ENCODE data around the gene OR9Q2. TPM values are rescaled to one million over a fixed set of nuclear protein-coding genes. Genes with fewer than 3 reads are reported as not detected.

The OR9Q2 gene
- total and polyA plus RNA-seq, 2 of the 13 experiments (the other 11 are each of a cell fraction or from before 2014, with no cell fraction given) = not detected

GRCh38 chr11:58165504-58166106 is 23.3 kb upstream of the OR9Q2 start (continued):
- TF ChIP-seq, protein P1, sequence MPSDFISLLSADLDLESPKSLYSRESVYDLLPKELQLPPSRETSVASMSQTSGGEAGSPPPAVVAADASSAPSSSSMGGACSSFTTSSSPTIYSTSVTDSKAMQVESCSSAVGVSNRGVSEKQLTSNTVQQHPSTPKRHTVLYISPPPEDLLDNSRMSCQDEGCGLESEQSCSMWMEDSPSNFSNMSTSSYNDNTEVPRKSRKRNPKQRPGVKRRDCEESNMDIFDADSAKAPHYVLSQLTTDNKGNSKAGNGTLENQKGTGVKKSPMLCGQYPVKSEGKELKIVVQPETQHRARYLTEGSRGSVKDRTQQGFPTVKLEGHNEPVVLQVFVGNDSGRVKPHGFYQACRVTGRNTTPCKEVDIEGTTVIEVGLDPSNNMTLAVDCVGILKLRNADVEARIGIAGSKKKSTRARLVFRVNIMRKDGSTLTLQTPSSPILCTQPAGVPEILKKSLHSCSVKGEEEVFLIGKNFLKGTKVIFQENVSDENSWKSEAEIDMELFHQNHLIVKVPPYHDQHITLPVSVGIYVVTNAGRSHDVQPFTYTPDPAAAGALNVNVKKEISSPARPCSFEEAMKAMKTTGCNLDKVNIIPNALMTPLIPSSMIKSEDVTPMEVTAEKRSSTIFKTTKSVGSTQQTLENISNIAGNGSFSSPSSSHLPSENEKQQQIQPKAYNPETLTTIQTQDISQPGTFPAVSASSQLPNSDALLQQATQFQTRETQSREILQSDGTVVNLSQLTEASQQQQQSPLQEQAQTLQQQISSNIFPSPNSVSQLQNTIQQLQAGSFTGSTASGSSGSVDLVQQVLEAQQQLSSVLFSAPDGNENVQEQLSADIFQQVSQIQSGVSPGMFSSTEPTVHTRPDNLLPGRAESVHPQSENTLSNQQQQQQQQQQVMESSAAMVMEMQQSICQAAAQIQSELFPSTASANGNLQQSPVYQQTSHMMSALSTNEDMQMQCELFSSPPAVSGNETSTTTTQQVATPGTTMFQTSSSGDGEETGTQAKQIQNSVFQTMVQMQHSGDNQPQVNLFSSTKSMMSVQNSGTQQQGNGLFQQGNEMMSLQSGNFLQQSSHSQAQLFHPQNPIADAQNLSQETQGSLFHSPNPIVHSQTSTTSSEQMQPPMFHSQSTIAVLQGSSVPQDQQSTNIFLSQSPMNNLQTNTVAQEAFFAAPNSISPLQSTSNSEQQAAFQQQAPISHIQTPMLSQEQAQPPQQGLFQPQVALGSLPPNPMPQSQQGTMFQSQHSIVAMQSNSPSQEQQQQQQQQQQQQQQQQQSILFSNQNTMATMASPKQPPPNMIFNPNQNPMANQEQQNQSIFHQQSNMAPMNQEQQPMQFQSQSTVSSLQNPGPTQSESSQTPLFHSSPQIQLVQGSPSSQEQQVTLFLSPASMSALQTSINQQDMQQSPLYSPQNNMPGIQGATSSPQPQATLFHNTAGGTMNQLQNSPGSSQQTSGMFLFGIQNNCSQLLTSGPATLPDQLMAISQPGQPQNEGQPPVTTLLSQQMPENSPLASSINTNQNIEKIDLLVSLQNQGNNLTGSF (CRISPR knock-in tag; IDR thresholded peaks at IDR 0.05) = no peak
- TF ChIP-seq ZHX2 (IDR thresholded peaks at IDR 0.05; ENCODE audit: low read depth) (no peak), ZHX2 (CRISPR knock-in tag; IDR thresholded peaks at IDR 0.05; ENCODE audit: borderline replicate concordance) (no peak; the same call in 1 of the 2 replicates), ZNF326 (CRISPR knock-in tag; IDR thresholded peaks at IDR 0.05; ENCODE audit: borderline replicate concordance) (no peak), SETDB1 (CRISPR knock-in tag; IDR thresholded peaks at IDR 0.05; ENCODE audit: borderline replicate concordance) (no peak), HDAC6 (IDR thresholded peaks at IDR 0.05; ENCODE audit: low read depth, low read length) (no peak), SNRNP70 (IDR thresholded peaks at IDR 0.05; ENCODE audit: low read depth, low read length) (no peak), NFYB (CRISPR knock-in tag; IDR thresholded peaks at IDR 0.05) (no peak), ZNF816 (CRISPR knock-in tag; IDR thresholded peaks at IDR 0.05; ENCODE audit: borderline replicate concordance) (no peak), HNRNPK (IDR thresholded peaks at IDR 0.05; ENCODE audit: low read depth, low read length, poor library complexity, severe bottlenecking) (no peak), ZNF446 (CRISPR knock-in tag; IDR thresholded peaks at IDR 0.05) (no peak), GABPA (IDR thresholded peaks at IDR 0.05; ENCODE audit: low read depth, low read length) (no peak), GABPA (CRISPR knock-in tag; IDR thresholded peaks at IDR 0.05; ENCODE audit: low read depth) (no peak), ZNF17 (CRISPR knock-in tag; IDR thresholded peaks at IDR 0.05) (no peak), KLF9 (CRISPR knock-in tag; IDR thresholded peaks at IDR 0.05; ENCODE audit: low read depth) (no peak), ZEB1 (IDR thresholded peaks at IDR 0.05; ENCODE audit: insufficient replicate concordance, low read depth) (peak; percentile 82), ZNF564 (CRISPR knock-in tag; IDR thresholded peaks at IDR 0.05) (no peak), MIXL1 (CRISPR knock-in tag; IDR thresholded peaks at IDR 0.05) (peak; percentile 89), ZSCAN31 (CRISPR knock-in tag; IDR thresholded peaks at IDR 0.05; ENCODE audit: low read depth) (no peak), ZBTB7A (CRISPR knock-in tag; IDR thresholded peaks at IDR 0.05) (no peak)
- TF ChIP-seq, protein P2, sequence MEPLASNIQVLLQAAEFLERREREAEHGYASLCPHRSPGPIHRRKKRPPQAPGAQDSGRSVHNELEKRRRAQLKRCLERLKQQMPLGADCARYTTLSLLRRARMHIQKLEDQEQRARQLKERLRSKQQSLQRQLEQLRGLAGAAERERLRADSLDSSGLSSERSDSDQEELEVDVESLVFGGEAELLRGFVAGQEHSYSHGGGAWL (CRISPR knock-in tag; IDR thresholded peaks at IDR 0.05) = no peak

Data from HepG2 (cell line).